Right hindlimb (tissue), 1 donor: ENCODE data around the gene CTPS1.
A peak's percentile ranks its signal among the peaks of the same experiment; 100 is the strongest.

Source experiments
- DNase-seq: peaks from one replicate; pipeline ENCODE4 v3.0.0-alpha.2; 2018

The CTPS1 gene, protein sequence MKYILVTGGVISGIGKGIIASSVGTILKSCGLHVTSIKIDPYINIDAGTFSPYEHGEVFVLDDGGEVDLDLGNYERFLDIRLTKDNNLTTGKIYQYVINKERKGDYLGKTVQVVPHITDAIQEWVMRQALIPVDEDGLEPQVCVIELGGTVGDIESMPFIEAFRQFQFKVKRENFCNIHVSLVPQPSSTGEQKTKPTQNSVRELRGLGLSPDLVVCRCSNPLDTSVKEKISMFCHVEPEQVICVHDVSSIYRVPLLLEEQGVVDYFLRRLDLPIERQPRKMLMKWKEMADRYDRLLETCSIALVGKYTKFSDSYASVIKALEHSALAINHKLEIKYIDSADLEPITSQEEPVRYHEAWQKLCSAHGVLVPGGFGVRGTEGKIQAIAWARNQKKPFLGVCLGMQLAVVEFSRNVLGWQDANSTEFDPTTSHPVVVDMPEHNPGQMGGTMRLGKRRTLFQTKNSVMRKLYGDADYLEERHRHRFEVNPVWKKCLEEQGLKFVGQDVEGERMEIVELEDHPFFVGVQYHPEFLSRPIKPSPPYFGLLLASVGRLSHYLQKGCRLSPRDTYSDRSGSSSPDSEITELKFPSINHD

DNA sequence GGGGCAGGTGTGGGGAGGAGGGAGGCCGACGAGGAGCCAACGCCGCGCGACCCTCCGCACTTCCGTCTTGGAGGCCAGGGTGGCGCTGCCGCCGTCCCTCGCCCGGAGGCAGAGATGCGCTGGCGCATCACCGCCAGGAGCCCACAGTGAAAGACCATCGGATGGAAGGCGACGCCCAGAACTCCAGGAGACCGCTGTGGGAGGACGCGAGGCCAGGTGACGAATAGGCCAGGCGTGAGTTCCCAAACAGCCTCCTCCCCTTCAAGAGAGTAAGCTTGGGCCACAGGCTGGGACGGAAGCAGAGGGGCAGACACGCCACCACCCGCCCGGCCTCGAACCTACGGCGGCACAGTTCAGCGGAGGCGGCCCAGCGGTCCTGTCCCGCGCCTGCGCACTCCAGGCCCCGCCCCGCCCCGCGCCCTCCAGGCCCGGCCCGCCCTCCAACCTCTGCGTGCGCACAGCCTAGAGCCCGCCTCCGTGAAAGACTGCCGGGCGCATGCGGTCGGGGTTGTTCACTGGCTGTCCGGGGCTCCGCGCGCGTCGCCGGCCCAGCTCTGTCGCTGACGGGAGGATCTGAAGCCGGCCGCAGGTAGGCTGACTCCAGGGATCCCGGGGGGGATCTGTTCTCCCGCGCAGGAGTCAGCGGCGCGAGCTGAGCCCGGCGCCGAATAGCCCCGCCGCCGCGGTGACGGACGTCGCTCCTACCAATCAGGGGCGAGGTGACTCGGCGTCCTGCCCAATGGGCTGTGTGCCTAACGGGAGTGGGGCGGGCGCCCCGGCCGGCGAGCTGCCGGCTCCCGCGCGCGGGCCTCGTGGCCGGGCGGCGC is at the start of gene CTPS1:
Gene CTPS1, plus strand, starts transcription at position 456 of the 827 bp plus-strand sequence. CDS start 3,595 bp downstream, outside the sequence.
- peak; percentile 97 for DNase-seq

DNA sequence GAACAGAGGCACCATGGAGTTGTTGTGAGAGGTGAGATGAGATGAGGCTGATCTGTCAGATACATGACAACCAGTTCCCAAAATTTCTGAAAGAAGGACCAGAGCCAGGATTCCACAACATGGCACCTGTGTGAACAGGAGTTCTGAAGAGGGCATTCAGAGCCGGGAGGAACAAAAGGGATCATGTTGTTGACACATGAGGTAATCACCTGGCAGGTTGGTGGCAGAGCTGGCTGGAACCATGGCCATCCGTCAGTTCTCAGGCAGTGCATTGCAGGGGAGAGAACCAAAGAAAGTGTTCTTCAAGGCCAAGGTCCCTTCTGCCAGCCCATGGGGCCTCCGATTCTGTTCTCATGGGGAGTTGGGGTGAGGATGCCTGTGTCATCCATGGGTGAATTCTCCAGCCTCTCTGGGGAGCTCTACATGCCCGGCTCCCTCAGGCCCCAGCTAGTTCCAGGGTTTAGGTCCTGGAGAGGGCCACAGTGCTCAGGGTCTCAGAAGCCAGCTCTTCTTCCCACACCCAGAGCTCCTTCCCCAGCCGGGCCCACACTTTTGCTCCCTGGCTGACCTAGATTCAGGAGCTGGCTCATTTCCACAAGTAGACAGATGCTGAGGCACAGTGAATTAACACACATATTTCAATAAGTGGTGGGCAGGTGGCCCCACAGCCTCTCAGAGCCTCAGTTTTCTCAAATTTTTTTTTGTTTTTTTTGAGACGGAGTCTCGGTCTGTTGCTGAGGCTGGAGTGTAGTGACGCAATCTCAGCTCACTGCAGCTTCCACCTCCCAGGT is 49.1 kb upstream of the CTPS1 start:
- no peak for DNase-seq

- DNase-seq = no peak
Measured at GRCh38 chr1:40931601-40932000, 47.9 kb upstream of the CTPS1 start.

GRCh38 chr1:40932006-40932405 is 47.5 kb upstream of the CTPS1 start:
- no peak for DNase-seq

- no peak for DNase-seq
Measured at GRCh38 chr1:40936931-40937339, 42.6 kb upstream of the CTPS1 start.

- no peak for DNase-seq
Measured at GRCh38 chr1:40938393-40938792, 41.1 kb upstream of the CTPS1 start.

DNA sequence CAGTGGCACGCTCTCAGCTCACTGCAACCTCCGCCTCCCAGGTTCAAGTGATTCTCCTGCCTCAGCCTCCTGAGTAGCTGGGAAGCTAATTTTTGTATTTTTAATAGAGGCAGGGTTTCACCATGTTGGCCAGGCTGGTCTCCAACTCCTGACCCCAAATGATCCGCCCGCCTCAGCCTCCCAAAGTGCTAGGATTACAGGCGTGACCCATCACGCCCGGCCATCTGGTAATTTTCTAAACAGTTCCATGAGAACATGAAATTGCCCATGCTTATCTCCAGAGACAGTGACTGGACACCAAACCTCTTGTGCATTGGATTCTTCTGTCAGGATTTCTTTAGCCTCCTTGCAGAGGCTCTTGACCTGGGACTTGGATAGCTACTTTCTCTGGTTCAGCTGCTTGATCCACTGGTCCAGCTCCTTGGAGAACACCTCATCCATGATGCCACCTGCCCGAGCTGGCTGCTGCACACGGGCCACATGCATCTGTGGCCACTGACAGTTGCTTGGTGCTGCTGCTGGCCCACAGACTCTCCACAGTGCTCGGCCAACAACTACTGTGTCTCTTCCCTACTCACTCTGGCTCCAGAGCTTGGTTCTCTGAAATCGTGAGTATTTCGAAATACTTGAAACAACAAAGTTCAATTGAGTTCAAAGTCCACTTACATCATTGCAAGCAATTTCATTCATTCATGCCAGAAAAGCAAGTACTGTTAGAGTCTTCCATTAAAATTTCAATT is 40.0 kb upstream of the CTPS1 start:
- no peak for DNase-seq

DNA sequence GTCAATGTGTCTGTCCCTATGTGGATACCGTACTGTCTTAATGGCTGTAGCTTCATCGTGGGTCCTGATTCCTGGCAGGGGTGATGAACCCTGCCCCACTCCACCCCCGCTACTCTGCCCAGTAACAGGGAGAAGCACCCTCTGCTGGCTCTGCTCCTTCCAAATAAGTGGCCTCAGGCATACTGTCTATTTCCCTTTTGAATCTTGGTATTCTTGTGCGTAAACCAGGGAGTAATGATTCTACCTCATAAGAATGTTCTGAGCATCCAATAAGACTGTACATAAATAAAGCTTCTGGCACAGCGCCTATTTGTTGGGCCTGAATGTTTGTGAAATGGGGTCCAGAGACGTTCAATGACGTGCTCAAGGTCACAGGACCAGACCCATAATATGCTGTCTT is 35.2 kb upstream of the CTPS1 start:
- DNase-seq = no peak

DNA sequence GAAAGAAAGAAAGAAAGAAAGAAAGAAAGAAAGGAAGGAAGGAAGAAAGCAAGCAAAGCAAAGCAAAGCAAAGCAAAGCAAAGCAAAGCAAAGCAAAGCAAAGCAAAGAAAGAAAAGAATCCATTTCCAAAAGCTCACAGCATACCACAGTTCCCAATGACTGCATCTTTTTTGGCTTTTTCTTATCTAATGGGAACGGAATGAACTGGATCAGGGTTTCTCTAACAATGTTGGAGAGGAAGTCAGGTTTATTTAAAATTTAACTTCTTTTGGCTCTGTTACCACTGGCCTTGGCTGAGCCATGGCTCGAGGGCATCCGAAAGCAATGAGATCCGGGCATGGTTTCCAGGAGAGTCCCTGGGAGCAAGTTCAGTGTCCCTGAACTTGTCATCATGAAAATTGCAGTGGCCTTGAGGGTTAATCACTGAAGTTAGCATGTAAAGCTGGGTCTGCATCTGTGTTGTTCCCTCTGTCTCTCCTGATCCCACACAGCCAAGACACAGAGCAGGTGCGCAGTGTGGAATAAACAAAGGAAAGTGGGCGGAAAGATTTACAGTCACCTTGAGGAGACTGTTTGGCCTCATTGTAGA is 34.6 kb upstream of the CTPS1 start:
- no peak for DNase-seq

- DNase-seq = no peak
Measured at GRCh38 chr1:40945491-40945973, 34.0 kb upstream of the CTPS1 start.

DNA sequence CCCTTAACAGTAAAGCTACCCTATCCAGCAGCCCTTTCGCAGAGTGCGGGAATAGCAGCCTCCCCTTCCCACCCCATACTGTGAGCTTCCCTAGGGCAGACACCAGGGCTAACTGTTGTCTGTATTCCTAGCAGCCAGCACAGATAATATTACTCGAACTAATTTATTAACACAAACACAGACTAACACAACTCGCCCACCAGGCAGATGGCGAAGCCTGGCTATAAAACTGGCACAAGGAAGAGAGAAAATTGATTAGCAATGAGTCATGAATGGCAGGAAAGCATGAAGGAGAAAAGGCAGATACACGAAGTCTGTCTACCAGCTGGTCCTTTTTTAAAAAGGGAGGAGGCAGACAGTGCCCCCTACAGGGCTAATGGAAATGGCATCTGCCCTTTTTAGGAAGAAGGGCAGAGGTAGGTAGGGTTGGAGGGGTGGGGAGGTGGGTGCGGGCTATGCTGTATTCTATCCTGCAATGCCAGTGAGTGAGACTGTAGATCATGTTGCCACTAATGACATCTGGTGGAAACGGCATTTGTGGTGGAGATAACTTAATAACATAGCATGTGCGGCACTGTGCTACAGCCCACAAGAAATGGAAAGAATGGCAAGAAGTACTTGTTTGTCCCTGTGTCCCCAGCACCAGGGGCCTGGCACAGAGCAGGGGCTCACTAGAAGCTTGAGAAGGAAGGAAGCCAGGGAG is 30.6 kb upstream of the CTPS1 start:
- DNase-seq = peak; percentile 45

DNA sequence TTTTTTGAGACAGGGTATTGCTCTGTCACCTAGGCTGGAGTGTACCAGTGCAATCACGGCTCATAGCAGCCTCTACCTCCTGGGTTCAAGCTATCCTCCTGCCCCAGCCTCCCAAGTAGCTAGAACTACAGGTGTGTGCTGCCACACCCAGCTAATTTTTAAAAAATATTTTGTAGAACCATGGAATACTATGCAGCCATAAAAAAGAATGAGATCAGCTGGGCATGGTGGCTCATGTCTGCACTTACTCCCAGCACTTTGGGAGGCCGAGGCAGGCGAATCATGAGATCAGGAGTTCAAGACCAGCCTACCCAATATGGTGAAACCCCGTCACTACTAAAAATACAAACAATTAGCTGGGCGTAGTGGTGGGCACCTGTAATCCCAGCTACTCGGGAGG is 29.9 kb upstream of the CTPS1 start:
- DNase-seq = no peak

DNA sequence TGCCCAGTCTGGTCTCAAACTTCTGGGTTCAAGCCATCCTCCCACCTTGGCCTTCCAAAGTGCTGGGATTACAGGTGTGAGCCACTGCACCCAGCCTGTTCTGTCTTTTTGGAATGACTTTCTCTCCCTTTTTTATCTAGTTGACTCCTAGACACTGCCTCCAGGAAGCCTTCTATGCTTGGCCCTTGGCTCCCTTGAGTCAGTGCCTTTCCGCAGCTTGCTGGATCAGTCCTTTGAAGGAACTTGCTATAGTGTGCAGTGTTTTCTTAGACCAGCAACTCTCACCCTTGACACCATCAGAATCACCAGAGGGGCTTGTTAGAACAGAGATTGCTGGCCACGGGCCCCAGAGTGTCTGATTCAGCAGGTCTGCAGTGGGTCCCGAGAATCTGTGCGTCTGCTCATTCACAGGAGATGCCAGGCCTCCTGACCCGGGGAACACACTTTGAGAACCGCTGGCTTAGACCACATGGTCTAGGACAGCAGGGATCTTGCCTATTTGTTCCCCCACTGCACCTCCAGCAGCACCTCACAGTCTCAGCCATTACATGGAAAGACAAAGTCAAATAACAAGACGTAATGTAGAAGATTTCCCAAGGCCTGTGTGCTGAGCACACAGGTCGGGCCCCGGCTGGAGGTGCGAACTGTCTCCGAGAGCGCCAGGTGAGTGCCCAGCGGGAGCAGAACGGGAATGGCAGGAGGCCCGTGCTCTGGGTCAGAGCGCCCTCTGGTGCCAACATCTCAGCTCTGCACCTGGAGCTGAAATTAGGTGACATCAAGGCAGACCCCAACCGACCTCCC is 27.4 kb upstream of the CTPS1 start:
- peak; percentile 51 for DNase-seq

DNA sequence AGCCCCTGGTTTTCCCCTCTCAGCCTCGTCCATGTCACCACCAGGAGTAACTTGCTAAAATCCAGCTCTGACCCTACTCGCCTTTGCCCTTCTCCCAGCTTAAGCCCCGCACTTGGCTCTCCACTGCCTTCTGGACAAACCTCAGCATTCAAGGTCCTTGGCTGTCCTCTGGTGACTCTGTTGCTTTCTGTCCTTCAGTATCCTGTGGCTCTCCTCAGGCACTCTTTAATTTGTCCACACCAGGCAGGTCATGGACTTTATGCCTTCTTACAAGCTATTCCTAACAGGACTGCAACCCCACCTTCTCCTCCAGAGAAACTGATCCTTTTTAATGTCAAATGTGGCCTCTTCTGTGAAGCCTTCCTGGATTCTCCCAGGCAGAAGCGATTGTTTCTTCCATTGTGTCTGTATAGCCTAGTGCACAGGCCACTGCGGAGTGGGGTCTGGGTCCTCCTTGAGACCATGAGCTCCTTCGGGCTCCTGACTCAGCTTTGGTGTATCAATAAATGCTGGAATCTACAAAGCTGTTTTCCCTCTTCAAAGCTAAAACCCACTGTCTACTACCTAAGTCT is 26.7 kb upstream of the CTPS1 start:
- no peak for DNase-seq

DNA sequence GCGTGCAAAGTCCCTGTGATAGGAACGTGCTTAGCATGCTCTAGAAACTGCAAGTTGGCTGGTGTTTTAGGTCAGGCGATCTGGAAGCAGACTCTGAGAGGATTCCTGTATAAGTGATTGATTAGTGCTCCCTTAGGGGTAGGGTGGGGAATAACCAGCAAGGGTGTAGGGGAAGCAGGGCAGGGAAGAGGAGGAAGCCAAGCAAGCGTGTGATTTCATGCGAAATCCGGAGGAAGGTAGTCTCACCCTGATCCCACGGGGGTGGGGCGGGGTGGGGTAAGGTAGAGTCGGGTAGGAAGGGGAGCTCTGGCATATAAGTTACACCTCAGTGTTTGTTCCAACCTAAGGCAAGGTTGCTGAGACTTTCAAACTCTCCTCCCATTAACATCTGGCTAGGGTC is 24.9 kb upstream of the CTPS1 start:
- DNase-seq = no peak

DNA sequence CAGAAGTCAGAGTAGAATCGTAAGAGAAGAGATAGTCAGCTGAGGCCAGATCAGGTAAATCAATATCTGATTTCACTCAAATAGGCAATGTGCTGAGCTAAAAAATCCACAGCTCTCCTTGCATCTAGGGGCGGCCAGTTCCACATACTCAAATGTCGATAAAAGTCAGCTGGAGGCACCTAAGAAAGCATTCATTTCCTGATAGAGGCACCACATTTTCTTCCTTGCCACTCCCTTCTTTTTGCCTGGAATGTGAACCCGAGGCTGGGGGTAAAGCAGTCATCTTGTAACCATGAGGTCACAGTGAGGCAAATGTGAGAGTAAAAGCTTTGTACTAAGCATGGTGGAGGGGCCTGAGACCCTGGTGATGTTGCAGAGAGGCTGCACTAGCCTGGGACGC is 24.2 kb upstream of the CTPS1 start:
- no peak for DNase-seq

- DNase-seq = no peak
Measured at GRCh38 chr1:40956407-40956806, 23.1 kb upstream of the CTPS1 start.

DNA sequence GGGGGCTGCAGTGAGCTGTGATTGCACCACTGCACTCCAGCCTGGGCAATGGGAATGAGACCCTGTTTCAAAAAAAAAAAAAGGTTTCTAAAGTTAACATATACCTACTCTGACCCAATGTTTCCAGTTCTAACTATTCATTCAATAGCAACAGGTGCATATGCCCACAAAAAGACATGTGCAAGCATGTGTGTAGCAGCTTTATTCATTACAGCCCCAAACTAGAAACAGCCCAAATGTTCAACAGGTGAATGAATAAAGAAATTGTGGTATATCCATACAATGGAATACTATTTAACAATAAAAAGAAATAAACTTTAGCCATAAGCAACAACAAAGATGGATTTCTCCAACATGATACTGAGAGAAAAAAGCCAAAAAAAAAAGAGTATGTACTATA is 21.3 kb upstream of the CTPS1 start:
- no peak for DNase-seq

- DNase-seq = no peak
Measured at GRCh38 chr1:40965531-40965930, 14.0 kb upstream of the CTPS1 start.

- DNase-seq = no peak
Measured at GRCh38 chr1:40966417-40966816, 13.1 kb upstream of the CTPS1 start.
